ENCODE measurements around the gene ADGRG6. TPM values are rescaled to one million over a fixed set of nuclear protein-coding genes. Genes with fewer than 3 reads are reported as not detected.

The ADGRG6 gene
- total RNA-seq, 1 experiment from 2014 or later = 259 TPM

GRCh38 chr6:142274656-142275055 is 27.2 kb upstream of the ADGRG6 start:
- no peak for DNase-seq (ENCODE audit: low read depth, low spot score)

GRCh38 chr6:142275236-142276006 is 26.4 kb upstream of the ADGRG6 start:
- POLR2A ChIA-PET = no interaction called here
- CTCF ChIA-PET = no interaction called here
- intact Hi-C loops (cut with micrococcal nuclease; ENCODE audit: unreplicated experiment) (no loop called here), in situ Hi-C loops (cut with HindIII; ENCODE audit: low pct_unique_long_range_greater_than_20kb, low sequenced_read_pairs) (no loop called here)
- peaks cover 18% of the 10 kb centered on the region; the same call in 1 of the 2 replicates for H3K4me1 ChIP-seq (ENCODE audit: control insufficient read depth, insufficient read depth, low read length)
- H3K27ac ChIP-seq (ENCODE audit: low read length) = peak overlapping the region; percentile 49; the same call in 1 of the 2 replicates
- no peaks in the 10 kb centered on the region for H3K36me3 ChIP-seq (ENCODE audit: control insufficient read depth, insufficient read depth, low read length)
- DNase-seq (ENCODE audit: low read depth, low spot score) (no peak), ATAC-seq (peak; percentile 78)
- H3K9me3 ChIP-seq (ENCODE audit: control insufficient read depth, insufficient read depth, low read depth, low read length) = no peaks in the 10 kb centered on the region
- H3K27me3 ChIP-seq (ENCODE audit: control insufficient read depth, insufficient read depth, low read length) = no peaks in the 10 kb centered on the region
- no TSS peak for BruUV-seq (replicated peaks)
- H3K4me3 ChIP-seq (ENCODE audit: low read depth in 2 of 2, low read length in 2 of 2) = no peak overlapping the region
- TF ChIP-seq POLR2AphosphoS5 (IDR thresholded peaks at IDR 0.05; ENCODE audit: low read depth, low read length) (no peak), TCF7L2 (IDR thresholded peaks at IDR 0.05; ENCODE audit: low read depth, low read length) (no peak), SIN3A (IDR thresholded peaks at IDR 0.05; ENCODE audit: borderline replicate concordance, insufficient read depth, low read depth, low read length) (no peak), REST (IDR thresholded peaks at IDR 0.05; ENCODE audit: insufficient read depth in 1 of 2, low read depth in 2 of 2, low read length in 1 of 2) (no peak), CTCF (IDR thresholded peaks at IDR 0.05) (no peak)

More at GRCh38 chr6:142274656-142275055, 27.2 kb upstream of the ADGRG6 start:
- POLR2A ChIA-PET = no interaction called here
- no peak for ATAC-seq
- Histone ChIP-seq H3K27ac (ENCODE audit: low read length) (peak overlapping the region; percentile 59; the same call in 1 of the 2 replicates), H3K27me3 (ENCODE audit: control insufficient read depth, insufficient read depth, low read length) (no peaks in the 10 kb centered on the region), H3K4me1 (ENCODE audit: control insufficient read depth, insufficient read depth, low read length) (peaks cover 17% of the 10 kb centered on the region; the same call in 1 of the 2 replicates), H3K36me3 (ENCODE audit: control insufficient read depth, insufficient read depth, low read length) (no peaks in the 10 kb centered on the region), H3K9me3 (ENCODE audit: control insufficient read depth, insufficient read depth, low read depth, low read length) (no peaks in the 10 kb centered on the region), H3K4me3 (ENCODE audit: low read depth in 2 of 2, low read length in 2 of 2) (no peak overlapping the region)
- in situ Hi-C loops (cut with HindIII; ENCODE audit: low pct_unique_long_range_greater_than_20kb, low sequenced_read_pairs) = no loop called here
- intact Hi-C loops (cut with micrococcal nuclease; ENCODE audit: unreplicated experiment) = no loop called here
- CTCF ChIA-PET = no interaction called here
- no TSS peak for BruUV-seq (replicated peaks)
- no peak for TF ChIP-seq REST (IDR thresholded peaks at IDR 0.05; ENCODE audit: insufficient read depth in 1 of 2, low read depth in 2 of 2, low read length in 1 of 2)
- TF ChIP-seq SIN3A (IDR thresholded peaks at IDR 0.05; ENCODE audit: borderline replicate concordance, insufficient read depth, low read depth, low read length) = no peak
- TF ChIP-seq TCF7L2 (IDR thresholded peaks at IDR 0.05; ENCODE audit: low read depth, low read length) = no peak
- no peak for TF ChIP-seq POLR2AphosphoS5 (IDR thresholded peaks at IDR 0.05; ENCODE audit: low read depth, low read length)
- no peak for TF ChIP-seq CTCF (IDR thresholded peaks at IDR 0.05)
